Fibroblast of the aortic adventitia (primary cell): Measurements from ENCODE around the gene MUCL3. TPM values are rescaled to one million over a fixed set of nuclear protein-coding genes. Genes with fewer than 3 reads are reported as not detected.
"Not testable (repeated sequence)": the region's sequence is repeated elsewhere in the genome, so short reads cannot be mapped to it uniquely, and the experiment has no call there.

Experiments
- DNase-seq: peaks from one replicate; pipeline ENCODE4 v3.0.0-alpha.2; 2010; ENCODE audit warnings: low read depth
- H3K4me3 ChIP-seq: 2 replicates; pipeline ENCODE4 v1.5.1; 2011; ENCODE audit warnings: low read depth, mild to moderate bottlenecking, control low read depth, low read length, moderate library complexity
- total RNA-seq: library from RNA; depleted of rRNA; stranded (reverse); fragments of >200 nt; gene quantifications from 2 replicates; pipeline ENCODE4 v1.2.3, GENCODE V29; 2012; ENCODE audit warnings: low replicate concordance
- TF ChIP-seq, protein P1 (sequence below): IDR thresholded peaks from 2 replicates; pipeline ENCODE4 v1.5.1; 2011; ENCODE audit warnings: mild to moderate bottlenecking, low read length, control low read depth, inconsistent platforms; ENCODE audit not compliant: insufficient read depth

The MUCL3 gene
- total RNA-seq, 1 donor = under 0.01 TPM

DNA sequence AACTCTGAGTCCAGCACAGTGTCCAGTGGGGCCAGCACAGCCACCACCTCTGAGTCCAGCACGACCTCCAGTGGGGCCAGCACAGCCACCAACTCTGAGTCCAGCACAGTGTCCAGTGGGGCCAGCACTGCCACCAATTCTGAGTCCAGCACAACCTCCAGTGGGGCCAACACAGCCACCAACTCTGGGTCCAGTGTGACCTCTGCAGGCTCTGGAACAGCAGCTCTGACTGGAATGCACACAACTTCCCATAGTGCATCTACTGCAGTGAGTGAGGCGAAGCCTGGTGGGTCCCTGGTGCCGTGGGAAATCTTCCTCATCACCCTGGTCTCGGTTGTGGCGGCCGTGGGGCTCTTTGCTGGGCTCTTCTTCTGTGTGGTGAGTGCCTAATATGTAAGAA lies 46.5 kb downstream of the MUCL3 start:
- DNase-seq = no peak
- TF ChIP-seq, protein P1, sequence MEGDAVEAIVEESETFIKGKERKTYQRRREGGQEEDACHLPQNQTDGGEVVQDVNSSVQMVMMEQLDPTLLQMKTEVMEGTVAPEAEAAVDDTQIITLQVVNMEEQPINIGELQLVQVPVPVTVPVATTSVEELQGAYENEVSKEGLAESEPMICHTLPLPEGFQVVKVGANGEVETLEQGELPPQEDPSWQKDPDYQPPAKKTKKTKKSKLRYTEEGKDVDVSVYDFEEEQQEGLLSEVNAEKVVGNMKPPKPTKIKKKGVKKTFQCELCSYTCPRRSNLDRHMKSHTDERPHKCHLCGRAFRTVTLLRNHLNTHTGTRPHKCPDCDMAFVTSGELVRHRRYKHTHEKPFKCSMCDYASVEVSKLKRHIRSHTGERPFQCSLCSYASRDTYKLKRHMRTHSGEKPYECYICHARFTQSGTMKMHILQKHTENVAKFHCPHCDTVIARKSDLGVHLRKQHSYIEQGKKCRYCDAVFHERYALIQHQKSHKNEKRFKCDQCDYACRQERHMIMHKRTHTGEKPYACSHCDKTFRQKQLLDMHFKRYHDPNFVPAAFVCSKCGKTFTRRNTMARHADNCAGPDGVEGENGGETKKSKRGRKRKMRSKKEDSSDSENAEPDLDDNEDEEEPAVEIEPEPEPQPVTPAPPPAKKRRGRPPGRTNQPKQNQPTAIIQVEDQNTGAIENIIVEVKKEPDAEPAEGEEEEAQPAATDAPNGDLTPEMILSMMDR = no peak
- H3K4me3 ChIP-seq = no peak overlapping the region

DNA sequence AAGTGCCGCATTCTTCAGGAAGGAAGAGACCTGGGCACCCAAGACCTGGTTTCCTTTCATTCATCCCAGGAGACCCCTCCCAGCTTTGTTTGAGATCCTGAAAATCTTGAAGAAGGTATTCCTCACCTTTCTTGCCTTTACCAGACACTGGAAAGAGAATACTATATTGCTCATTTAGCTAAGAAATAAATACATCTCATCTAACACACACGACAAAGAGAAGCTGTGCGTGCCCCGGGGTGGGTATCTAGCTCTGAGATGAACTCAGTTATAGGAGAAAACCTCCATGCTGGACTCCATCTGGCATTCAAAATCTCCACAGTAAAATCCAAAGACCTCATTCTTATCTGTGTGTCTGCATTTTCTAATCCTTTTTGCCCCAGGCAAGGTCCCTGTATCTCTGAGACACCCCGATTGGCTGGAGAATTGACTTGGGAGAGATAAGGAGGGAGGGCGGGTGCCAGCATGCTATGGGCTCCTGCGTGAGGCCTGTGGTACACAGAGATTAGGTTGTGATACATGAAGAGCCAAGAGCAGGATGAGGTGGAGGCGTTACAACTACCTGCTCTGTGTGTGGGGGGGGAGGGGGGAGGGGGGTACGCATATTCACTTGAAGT lies 47.5 kb downstream of the MUCL3 start:
- DNase-seq = peak; percentile 20
- no peak overlapping the region for H3K4me3 ChIP-seq
- TF ChIP-seq, protein P1 = no peak

DNA sequence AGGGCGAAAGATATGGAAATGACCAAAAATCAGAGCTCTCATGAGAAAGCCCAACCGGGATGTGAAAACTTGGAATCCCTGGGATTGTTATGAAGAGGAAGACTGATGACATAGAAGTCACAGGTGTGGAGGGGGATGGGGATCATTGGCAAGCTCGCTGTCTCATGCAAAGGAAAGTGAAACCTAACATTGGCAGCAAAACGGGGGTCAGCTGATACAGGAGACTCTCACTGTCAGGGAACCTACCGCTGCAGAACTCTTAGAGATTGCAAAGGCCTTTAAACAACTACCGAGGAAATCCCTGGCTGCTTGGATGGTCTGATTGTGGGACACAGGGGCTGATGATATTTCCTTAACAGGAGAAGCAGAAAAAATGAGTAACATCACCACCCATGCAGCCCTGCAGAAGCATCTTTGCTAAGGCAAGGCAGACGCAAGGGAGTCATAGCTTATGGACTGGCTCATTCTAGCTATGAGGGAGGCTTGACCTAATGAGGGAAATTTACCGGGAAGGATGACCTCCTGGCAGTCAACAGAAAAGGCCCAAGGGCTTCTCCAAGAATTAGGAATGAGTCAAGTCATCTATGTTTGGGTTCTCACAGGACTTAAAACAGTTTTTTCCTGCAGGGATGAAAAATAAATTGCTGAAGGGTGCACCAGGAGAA lies 49.8 kb downstream of the MUCL3 start:
- no peak overlapping the region for H3K4me3 ChIP-seq
- no peak for DNase-seq
- TF ChIP-seq, protein P1 = no peak

DNA sequence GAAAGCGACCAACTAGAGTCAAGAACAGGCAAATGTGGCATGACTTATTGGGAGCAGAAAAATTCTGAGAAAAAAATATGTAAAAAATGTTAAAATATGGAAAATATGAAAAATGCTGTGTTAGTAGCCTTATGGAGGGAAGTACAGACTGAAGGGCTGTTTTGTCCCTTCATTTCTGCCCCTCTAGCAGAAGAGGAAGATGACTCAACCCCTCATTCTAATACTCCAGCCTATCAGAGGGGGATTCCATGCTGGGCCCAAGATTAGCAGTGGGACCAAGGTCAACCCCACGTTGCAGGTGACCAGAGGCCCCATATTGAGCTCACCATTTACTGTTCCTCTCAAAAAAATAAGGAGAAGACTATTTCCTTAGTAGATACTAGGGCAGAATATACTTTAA lies 51.1 kb downstream of the MUCL3 start:
- no peak overlapping the region for H3K4me3 ChIP-seq
- DNase-seq = no peak
- TF ChIP-seq, protein P1 = no peak

DNA sequence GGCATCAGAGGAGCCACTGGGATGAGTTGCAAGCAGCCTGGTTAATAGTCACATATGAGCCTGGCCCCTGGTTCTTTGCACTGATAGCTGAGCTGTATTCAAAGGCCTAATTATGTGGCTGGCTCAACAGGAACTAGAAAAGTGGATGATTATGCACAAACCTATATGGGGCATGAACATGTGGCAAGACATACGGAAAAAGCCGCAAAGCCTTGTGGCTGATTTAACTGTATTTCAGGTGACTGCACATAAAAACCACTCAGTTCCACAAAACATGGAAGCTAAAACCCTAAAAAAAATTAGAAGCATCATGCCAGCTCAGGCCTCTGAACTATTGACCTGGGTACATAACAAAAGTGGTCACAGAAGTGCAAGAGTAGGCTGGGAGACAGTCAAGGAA lies 56.5 kb downstream of the MUCL3 start:
- H3K4me3 ChIP-seq = no peak overlapping the region
- TF ChIP-seq, protein P1 = no peak
- no peak for DNase-seq

DNA sequence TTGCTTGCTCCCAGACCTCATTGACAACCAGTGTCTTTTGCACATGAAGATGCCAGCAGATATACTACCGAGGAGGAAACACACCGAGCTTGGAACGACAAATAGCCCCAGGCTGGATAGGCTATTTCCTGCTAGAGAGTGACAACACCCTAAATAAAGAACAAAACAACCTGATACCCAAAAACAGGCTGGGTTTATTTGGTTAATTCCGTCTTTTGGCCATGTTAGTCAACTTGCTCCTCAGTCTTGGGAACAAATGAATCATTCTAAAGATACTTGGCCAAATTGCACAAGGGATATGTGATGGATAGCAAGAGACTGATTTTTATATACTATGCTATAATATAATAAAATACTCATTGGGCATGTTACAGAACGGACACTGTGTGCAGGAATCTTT lies 58.0 kb downstream of the MUCL3 start:
- DNase-seq = no peak
- H3K4me3 ChIP-seq = no peak overlapping the region
- TF ChIP-seq, protein P1 = no peak

DNA sequence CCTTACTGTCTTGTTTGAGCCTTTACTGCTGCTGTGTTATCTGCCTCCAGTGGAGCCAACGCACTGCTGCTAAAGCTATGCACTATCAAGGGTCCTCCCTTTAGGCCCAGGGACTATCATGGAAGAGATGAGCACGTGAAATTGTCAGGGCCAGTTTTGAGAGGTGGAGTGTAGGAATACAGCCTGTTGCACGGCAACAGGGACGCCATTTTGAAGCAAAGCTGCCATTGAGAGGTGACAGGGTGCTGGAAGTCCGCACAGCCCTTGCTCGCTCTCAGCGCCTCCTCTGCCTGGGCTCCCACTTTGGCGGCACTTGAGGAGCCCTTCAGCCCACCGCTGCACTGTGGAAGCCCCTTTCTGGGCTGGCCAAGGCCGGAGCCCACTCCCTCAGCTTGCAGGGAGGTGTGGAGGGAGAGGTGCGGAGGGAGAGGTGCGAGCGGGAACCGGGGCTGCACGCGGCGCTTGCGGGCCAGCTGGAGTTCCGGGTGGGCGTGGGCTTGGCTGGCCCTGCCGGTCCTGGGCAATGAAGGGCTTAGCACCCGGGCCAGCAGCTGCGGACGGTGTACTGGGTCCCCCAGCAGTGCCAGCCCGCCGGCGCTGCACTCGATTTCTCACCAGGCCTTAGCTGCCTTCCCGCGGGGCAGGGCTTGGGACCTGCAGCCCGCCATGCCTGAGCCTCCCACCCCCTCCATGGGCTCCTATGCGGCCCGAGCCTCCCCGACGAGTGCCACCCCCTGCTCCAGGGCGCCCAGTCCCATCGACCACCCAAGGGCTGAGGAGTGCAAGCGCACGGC lies 59.5 kb downstream of the MUCL3 start:
- not testable (repeated sequence) for H3K4me3 ChIP-seq, DNase-seq
